Measurements from ENCODE around the gene EMC6.

Gene EMC6

DNA sequence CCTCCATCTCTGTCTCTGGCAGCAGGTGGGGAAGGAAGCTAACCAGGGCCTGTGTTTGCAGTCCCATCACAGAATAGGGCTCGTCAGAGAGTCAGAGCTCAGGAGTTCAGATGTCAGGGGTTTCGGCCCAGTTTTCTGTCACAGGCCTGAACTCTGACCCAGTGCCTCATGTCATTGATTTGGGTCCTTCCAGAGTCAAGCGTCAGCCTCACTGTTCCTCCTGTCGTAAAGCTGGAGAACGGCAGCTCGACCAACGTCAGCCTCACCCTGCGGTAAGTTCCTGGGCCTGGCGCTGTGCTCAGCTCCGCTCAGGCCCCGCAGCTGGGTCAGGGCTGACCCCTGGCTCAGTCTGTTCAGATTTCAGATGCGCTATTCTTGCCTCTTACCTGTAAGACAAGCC, 21.4 kb upstream of the EMC6 start:
- Mint-ChIP-seq H3K4me3 (no peak overlapping the region), H3K9me3 (no peaks in the 10 kb centered on the region), H3K4me1 (peaks cover 7% of the 10 kb centered on the region), H3K36me3 (ENCODE audit: low read depth) (peaks cover 9% of the 10 kb centered on the region), H3K27me3 (ENCODE audit: low read depth) (no peaks in the 10 kb centered on the region), H3K27ac (no peak overlapping the region)
- TF ChIP-seq, protein P1, sequence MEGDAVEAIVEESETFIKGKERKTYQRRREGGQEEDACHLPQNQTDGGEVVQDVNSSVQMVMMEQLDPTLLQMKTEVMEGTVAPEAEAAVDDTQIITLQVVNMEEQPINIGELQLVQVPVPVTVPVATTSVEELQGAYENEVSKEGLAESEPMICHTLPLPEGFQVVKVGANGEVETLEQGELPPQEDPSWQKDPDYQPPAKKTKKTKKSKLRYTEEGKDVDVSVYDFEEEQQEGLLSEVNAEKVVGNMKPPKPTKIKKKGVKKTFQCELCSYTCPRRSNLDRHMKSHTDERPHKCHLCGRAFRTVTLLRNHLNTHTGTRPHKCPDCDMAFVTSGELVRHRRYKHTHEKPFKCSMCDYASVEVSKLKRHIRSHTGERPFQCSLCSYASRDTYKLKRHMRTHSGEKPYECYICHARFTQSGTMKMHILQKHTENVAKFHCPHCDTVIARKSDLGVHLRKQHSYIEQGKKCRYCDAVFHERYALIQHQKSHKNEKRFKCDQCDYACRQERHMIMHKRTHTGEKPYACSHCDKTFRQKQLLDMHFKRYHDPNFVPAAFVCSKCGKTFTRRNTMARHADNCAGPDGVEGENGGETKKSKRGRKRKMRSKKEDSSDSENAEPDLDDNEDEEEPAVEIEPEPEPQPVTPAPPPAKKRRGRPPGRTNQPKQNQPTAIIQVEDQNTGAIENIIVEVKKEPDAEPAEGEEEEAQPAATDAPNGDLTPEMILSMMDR (IDR thresholded peaks at IDR 0.05; ENCODE audit: unreplicated experiment in 3 of 3), result no peak

DNA sequence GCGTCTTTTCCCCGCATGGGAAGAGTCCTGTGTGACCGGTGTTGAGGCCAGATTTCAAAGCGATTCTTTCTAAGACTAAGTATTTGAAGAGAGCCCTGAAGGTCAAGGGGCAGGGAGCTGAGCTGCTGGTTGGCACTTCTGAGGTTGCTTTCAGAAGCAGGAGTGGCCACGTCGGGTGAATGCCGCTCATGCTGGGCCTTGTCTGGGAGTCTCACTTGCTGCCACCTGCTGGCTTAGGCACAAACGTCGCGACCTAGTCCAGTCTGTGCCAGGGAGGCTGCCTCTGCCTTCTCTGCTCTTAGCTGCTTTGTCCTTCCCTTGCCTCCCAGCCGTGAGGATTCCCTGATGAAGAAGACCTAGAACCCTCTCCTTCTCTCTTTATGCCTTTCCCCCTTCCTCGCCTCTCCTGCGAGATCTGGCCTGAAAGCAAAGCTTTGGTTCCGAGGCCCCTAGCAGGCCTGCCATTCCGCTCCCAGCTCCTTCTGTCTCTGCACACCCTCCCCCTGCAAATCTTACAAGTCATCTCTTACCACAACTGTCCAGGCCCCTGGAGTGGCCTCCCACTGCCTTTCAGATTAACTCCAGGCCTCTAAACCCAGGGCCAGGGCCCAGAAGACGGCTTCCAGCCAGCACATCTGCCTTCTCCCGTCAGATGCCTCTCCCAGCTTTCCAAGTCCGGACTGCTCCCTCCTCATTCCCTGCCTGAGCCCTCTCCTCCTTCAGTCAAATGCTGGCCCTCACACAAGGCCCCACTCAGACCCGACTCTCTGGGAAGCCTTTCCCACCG, 20.6 kb upstream of the EMC6 start:
- H3K4me3 Mint-ChIP-seq, result no peak overlapping the region
- peaks cover 9% of the 10 kb centered on the region for H3K36me3 Mint-ChIP-seq (ENCODE audit: low read depth)
- H3K27ac Mint-ChIP-seq, result peak overlapping the region in 2 of 3 experiments; percentile 10 to 66
- peaks cover 7% of the 10 kb centered on the region for H3K4me1 Mint-ChIP-seq
- TF ChIP-seq, protein P1 (IDR thresholded peaks at IDR 0.05; ENCODE audit: unreplicated experiment in 3 of 3), result peak; percentile 49 to 53 (median 51)
- no peaks in the 10 kb centered on the region for H3K9me3 Mint-ChIP-seq
- no peaks in the 10 kb centered on the region for H3K27me3 Mint-ChIP-seq (ENCODE audit: low read depth)

DNA sequence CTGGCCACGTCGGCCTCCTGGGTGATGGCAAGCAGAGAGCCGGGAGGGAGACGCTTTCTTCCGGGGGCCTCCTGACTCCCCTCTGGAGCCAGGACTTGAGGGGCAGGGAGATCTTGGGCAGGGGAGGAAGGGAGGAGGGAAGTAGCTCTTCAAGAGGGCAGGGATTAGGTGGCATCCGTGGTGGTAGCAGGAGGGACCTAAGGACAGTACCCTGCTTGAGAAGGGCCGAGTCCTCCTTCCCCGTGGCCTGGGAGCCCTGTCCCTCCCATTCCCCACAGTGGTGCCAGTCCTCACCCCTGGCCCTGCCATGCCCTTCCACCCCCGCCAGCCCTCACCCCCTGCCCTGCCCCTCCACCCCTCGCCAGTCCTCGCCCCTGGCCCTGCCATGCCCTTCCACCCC, 12.8 kb upstream of the EMC6 start:
- Mint-ChIP-seq H3K9me3 (no peaks in the 10 kb centered on the region), H3K27ac (no peak overlapping the region)

DNA sequence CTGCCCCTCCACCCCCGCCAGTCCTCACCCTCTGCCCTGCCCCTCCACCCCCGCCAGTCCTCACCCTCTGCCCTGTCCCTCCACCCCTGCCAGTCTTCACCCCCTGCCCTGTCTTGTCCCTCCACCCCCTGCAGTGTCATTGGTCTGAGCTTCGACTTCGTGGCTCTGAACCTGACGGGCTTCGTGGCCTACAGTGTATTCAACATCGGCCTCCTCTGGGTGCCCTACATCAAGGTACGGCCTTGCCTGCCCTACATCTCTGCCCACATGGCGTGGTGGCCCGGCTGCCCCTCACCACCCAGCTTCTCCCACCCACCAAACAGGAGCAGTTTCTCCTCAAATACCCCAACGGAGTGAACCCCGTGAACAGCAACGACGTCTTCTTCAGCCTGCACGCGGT, 12.3 kb upstream of the EMC6 start:
- no peak overlapping the region for H3K4me3 Mint-ChIP-seq
- no peaks in the 10 kb centered on the region for H3K27me3 Mint-ChIP-seq (ENCODE audit: low read depth)

More for the DNA sequence above, 12.8 kb upstream of the EMC6 start:
- TF ChIP-seq, protein P1 (IDR thresholded peaks at IDR 0.05; ENCODE audit: unreplicated experiment in 3 of 3), result no peak
- Mint-ChIP-seq H3K4me3 (no peak overlapping the region), H3K27me3 (ENCODE audit: low read depth) (no peaks in the 10 kb centered on the region), H3K36me3 (ENCODE audit: low read depth) (no peaks in the 10 kb centered on the region), H3K4me1 (no peaks in the 10 kb centered on the region)

DNA sequence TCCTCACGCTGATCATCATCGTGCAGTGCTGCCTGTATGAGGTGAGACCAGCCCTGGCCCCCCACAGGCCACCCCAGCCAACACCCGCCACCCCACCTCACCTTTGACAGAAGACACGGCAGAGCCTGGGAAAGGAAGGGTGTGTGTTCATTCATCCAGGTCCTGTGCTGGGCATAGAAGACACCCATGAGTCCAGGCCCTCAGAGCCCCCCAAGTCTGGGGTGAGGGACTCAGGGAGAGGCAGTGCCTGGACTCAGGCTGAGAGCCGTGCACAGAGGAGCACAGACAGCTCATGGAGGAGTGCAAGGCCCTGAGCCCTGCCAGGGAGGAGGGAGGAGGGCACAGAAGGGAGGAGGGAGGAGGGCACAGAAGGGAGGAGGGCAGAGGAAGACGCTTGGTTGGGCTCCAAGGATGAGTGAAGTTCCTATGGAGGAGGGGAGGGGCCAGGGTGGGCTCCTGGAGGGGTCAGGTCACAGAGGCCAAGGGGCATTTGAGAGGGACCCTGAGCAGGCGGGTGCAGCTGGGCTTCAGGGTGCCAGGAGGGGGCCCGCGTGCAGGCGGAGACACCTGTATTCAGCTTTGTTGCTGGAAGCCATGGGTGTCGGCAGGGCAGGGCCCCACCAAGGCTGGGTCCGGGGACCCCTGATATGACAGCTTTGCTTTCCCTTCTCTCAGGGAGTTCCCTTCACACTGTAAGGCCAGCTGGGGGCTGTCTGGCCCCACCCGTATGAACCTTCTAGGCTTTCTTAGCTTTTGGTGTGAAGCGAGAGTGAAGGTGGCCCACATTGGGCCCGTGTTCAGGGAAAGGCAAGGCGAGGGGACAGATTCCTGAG, 11.6 kb upstream of the EMC6 start:
- peaks cover 4% of the 10 kb centered on the region for H3K36me3 Mint-ChIP-seq (ENCODE audit: low read depth)

More for the DNA sequence above, 12.3 kb upstream of the EMC6 start:
- Mint-ChIP-seq H3K36me3 (ENCODE audit: low read depth) (peaks cover 4% of the 10 kb centered on the region), H3K9me3 (no peaks in the 10 kb centered on the region), H3K27ac (no peak overlapping the region), H3K4me1 (peaks cover 5% of the 10 kb centered on the region)
- TF ChIP-seq, protein P1 (IDR thresholded peaks at IDR 0.05; ENCODE audit: unreplicated experiment in 3 of 3), result no peak

More for the DNA sequence above, 11.6 kb upstream of the EMC6 start:
- Mint-ChIP-seq H3K4me3 (no peak overlapping the region), H3K9me3 (no peaks in the 10 kb centered on the region), H3K27me3 (ENCODE audit: low read depth) (no peaks in the 10 kb centered on the region), H3K4me1 (peaks cover 5% of the 10 kb centered on the region), H3K27ac (no peak overlapping the region)
- TF ChIP-seq, protein P1 (IDR thresholded peaks at IDR 0.05; ENCODE audit: unreplicated experiment in 3 of 3), result no peak
